Measurements from ENCODE around the gene DGKA.
"Not testable (repeated sequence)": the region's sequence is repeated elsewhere in the genome, so short reads cannot be mapped to it uniquely, and the experiment has no call there.

DGKA gene

DNA sequence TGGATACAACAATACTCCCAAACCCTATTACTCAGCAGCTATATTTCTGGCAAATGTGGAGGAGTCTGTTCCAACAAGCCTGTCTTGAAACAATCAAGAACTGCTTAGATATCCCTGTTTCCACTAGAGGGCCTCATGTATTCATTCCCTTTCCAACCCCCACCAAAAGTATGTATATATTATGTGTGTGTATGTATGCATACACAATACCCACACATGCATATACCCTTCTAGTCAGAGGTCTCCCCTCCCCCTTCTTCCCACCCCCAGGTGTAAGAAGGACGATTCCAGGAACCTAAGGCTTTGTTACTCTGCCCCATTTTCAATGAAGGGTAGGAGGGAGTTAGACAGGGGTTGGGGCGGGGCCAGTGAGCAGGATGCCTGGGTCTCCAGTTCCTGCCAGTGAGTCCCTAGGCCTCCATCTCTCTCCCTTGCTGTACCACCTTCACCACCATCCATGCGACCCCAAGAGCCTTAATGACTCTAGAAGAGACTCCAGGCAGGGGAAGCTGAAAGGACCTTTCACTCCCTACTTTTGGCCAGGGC is at the start of gene DGKA:
Gene DGKA (plus strand): TSS at position 392 of the 546 bp plus-strand sequence. CDS start 5,342 bp downstream, outside the sequence.
- DNase-seq: peak; percentile 57 to 62

- DNase-seq: no peak
Measured at GRCh38 chr12:55885113-55885512, 45.8 kb upstream of the DGKA start.

DNA sequence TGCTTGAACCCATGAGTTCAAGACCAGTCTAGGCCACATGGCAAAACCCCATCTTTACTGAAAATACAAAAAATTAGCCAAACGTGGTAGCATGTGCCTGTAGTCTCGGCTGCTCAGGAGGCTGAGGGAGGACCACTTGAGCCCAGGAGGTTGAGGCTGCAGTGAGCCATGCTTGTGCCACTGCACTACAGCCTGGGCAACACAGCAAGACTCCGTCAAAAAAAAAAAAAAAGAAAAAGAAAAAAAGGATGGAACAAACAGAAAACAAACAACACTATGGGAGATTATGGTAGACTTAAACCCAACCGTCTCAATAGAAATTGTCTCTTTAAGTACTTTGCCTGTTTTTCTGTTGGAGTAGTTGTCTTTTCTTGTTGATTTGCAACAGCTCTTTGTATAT is 39.7 kb upstream of the DGKA start:
- DNase-seq: no peak

GRCh38 chr12:55893723-55894122 is 37.2 kb upstream of the DGKA start:
- DNase-seq: no peak

DNA sequence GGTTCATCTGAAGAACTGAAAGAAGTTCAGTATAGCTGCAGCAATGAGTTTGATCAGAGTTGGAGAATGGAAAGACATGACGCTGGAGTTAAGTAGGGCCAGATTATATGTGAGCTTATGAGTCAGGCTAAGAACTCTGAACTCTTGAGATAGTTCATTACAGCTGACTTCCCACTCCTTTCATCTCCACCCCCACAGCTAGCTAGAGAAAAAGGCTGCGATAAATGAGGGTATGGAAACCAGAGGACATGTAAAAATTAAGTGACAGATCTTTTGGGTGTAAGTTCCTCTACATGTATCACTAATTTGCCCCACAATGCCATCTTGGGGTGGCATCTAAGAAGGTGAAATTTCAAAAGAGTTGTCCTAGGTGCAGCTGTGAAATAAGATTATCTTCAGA is 31.9 kb upstream of the DGKA start:
- DNase-seq: peak in 1 of 2 donors; percentile 26

DNA sequence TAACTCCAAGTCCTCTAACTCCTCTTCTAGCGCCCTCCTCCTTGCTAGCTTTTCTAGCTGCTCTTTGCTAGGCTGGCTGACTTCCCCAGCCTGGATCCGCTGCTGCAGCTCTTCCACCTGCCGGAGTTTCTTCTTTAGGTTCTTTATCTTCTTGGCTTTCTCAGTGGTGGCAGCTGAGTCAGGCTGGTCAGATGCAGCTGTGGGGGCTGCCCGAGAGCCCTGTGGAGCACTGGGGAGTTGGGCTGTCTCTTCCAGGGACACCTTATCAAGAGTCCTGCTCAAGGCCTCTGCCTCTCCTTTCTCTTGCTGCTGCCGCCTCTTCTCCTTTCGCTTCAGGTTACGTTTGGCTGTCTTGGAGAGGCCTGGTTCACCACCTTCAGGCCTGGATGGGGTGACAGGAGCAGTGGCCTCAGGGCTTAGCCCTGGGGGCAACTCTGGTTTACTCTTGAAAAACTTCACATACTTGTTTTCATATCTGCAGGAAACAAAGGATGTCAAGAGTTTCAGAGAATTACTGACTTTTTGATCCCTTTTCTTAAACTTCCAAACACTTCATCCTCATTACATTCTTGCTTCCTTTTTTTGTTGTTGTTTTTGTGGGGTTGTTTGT is 29.0 kb upstream of the DGKA start:
- no peak for DNase-seq

DNA sequence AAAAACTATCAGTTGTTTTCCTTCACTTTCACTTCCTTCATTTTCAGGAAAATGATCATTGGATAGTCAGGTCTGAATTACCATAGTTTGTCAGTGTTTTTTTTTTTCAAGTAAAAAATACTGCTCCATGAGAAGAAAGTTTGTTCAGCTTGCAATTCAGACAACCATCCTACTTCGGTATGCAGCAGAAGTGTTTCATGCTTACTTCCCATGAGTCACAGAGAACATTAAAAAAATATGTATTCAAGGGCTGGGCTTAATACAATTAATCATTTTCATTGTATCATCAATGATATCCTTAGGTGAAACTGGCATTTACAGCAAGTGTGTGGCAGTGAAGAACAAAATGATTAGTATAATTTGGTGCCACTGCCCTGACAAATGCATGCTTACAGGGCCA is 24.9 kb upstream of the DGKA start:
- DNase-seq: no peak

DNA sequence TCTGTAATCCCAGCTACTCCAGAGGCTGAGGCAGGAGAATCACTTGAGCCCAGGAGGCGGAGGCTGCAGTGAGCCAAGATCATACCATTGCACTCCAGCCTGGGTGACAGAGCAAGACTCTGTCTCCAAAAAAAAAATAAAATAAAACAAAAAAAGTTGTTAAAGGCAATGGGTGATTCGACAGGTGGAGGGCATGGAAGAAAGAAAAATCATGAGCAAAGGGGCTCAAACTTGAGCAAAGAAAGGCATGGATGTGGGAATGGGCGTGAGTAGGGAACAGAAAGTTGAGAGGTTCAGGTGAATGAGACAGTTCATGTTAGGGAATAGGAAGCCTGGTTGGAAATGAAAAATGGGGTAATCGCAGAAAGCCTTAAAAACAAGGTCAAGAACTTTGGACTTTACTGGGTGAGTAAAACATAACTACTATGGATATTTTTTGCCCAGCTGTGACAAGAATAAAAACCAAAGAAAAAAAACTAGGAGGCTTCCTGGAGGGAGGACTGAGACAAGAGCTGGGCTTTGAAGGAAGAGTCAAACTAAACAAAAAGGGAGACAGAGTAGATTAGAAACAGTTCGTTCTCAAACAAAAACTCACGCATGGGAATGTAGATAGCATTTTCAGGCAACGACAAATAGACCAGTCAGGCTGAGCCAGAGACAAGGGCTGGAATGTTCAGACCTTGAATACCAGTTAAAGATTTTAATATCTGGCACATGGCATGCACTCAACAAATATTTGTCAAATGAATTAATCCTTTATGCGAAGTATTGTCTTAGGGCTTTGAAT is 22.0 kb upstream of the DGKA start:
- DNase-seq: no peak

DNA sequence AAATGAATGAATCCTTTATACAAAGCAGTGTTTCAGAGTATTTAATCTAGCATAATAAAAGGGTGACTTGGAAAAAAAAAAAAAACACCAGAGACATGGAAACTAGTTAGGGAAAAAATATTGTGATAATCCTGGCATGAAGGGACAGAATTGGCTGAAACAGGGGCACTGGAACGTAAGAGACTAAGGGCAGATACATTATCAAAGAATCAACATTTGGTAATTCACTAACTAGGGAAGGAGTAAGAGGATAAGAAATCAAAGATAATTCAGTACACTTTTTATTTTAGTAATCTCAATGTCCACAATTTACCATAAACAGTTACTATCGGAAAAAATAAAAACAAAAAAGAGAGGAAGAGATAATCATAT is 21.5 kb upstream of the DGKA start:
- DNase-seq: no peak

DNA sequence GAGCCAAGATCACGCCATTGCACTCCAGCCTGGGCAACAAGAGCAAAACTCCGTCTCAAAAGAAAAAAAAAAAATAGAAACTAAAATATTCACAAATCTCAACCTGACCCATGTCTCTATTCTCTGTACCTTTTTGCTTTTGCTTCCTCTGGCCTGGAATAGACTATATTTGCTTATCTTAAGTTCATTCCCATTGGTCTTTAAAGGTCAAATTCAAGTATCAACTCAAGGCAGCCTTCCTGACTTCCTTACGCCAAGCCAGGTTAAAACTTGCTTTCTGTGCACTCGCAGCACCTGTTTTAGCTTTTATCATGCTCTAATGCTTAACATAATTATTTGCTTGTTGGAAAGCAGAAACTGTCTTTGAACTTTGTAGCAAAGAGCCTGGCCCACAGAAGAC is 18.1 kb upstream of the DGKA start:
- DNase-seq: no peak

GRCh38 chr12:55915482-55915859 is 15.5 kb upstream of the DGKA start:
- peak; percentile 60 to 75 for DNase-seq

- DNase-seq: not testable (repeated sequence)
Measured at GRCh38 chr12:55919032-55919431, 11.9 kb upstream of the DGKA start.

- DNase-seq: no peak
Measured at GRCh38 chr12:55922126-55922525, 8.8 kb upstream of the DGKA start.

- not testable (repeated sequence) for DNase-seq
Measured at GRCh38 chr12:55923648-55924047, 7.3 kb upstream of the DGKA start.

- no peak for DNase-seq
Measured at GRCh38 chr12:55925371-55925770, 5.6 kb upstream of the DGKA start.

DNA sequence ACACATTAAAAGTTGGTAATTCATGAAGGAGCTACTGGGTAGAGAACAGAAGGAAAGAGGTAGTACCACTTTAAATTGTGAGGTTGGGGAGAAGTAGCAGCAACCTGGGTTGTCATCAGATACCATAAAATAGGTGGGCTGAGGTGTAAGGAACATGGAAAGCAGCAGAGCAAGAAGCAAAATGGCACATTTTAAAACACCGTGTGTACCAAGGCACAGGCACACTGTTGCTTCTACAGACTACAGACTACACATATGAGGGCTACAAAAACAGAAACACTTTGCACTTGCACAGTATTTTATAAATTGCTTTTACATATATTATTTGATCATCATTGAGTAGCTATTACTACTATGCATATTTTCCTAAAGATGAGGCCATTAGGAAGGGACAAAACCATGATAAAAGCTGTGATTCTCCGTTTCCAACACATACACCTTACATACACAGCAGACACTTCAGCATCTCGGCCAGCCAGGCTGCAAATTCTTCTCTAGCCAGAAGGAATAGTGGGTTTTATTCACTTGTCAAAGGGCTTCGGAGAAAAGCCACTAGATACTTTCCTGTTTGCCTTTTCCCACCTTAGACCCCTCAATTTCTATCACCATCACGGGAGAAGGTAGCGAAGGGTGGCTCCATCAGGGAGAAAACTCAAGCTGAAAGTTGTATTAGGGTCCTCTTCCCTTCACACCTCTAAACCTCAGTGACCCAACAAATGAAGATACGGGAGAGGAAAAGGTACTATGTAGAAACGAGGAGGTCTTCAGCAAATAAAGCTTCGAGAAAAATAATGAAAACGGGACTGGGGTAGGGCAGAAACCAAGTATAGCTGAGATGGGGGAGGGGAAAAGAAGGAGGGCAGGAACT is 4.9 kb upstream of the DGKA start:
- DNase-seq: no peak

- peak; percentile 80 to 90 for DNase-seq
Measured at GRCh38 chr12:55926738-55927587, 4.0 kb upstream of the DGKA start.

DNA sequence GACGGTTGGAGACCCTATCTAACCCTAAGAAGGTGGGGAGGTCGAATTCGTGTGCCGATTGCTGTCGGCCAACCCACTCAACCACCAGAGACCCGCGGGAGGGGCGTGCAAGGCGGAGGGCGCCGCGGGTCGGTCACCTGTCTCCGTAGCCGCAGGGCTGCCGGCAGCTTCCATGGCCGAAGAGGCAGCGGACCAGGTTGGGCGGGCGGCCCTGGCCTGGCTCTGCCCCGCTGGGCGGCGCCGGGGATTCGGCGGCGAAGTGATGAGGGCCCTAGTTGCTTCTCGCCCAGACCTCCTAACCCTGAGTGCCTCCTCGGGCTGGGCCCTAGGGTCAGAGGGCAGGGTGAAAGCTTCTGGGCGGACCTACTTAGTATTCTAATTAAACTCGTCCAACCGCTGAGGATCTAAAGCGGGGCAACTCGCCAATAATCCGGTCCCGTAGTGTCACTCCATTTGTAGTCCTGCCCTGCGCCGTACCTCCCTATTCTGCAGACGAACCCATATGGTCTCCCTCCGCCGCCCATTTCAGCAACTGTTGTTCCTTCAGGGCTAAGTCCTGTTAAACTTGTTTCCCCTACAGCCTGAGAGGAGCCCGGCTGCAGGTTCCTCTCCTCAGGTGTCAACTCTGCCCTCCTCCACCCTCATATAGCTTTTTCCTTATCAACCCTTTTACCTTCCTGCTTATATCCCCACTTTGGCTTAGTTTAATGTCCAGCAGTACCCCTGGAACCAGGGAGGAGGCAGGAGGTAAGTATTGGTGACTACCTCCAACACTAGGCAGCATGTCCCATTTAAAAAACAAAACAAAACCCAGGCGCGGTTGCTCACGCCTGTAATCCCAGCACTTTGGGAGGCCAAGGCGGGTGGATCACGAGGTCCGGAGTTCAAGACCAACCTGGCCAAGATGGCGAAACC is 3.1 kb upstream of the DGKA start, which contains the start of gene PYM1:
Gene PYM1 (minus strand): TSS at position 307 of the 915 bp plus-strand sequence. CDS start 133 bp downstream, at position 174.
- peak; percentile 82 to 89 for DNase-seq

DNA sequence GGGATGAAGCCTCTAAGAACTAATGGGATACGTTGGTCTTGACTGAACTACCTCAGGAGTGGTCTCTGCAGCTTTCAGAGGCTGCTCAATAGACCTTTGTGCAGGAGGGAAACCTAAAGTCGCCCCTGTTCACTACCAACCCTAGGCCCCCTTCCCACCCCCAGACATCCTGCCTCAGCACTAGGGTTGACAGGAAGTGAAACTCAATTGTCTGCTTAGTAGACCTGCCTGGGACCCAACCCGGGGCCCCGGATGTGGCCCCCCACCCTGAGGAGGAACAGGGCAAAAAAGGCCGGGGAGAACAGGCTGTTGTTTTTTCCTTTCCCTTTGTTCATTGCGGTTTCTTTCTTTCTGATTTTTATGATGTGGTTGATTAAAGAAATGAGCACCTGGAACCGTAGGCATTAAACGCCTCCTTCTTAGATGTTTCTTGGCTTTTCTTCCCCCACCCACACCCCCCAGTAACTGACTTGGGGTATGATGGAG is 1.6 kb upstream of the DGKA start:
- DNase-seq: no peak

DNA sequence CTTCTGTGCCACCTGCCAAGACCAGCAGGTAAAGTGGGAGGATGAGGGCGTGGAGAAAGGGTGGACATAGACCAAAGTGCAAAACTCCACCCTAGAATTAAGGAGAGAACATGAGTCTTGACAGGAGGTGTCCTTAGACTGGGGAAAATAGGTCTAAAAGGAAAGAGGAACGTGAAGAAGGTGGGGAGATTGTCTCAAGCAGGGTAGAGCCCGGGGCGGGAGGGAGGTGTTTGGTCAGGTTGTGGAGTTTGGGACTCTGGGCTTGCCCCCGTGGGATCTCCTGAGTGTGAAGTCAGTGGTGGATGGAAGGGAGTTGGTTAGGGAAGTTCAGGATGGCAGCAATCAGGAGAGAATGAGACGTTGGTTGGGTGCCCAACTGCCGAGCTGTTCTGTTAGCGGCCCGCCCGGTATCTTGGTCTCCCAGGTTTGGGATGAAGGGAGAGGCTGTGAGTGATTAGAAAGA is 386 bp downstream of the DGKA start:
- no peak for DNase-seq

Measured in inflammatory macrophage treated with lipopolysaccharide for 1 hour (primary cell).